Measurements from ENCODE around the gene PDE7B. TPM values are rescaled to one million over a fixed set of nuclear protein-coding genes. Genes with fewer than 3 reads are reported as not detected.

Gene PDE7B
- total and polyA plus RNA-seq, 7 donors = 1.9 to 4.6 (median 2.7) TPM

- intact Hi-C loops (cut with DNase I) = no loop called here
- no peak for TF ChIP-seq CTCF (IDR thresholded peaks at IDR 0.05)
- 84 to 88% (median 86%) methylated on average over 4 of the region's 4 CpGs for WGBS, 3 donors
- Histone ChIP-seq H3K4me3 (no peak overlapping the region), H3K27ac (no peak overlapping the region), H3K4me1 (no peaks in the 10 kb centered on the region), H3K9me3 (no peaks in the 10 kb centered on the region), H3K36me3 (ENCODE audit: insufficient read depth in 1 of 2, low read depth in 1 of 2) (no peaks in the 10 kb centered on the region), H3K27me3 (ENCODE audit: insufficient read depth in 3 of 3, low read length in 2 of 3) (no peaks in the 10 kb centered on the region)
- ATAC-seq (no peak), DNase-seq (no peak)
These were observed 383.7 kb downstream of the PDE7B start for GRCh38 chr6:136235233-136235564.

GRCh38 chr6:136236466-136237293 lies 385.2 kb downstream of the PDE7B start:
- DNase-seq (no peak), ATAC-seq (no peak)
- H3K4me1 ChIP-seq = no peaks in the 10 kb centered on the region
- intact Hi-C loops (cut with DNase I) = no loop called here
- no peak overlapping the region for H3K4me3 ChIP-seq
- 83 to 85% (median 83%) methylated on average over 9 of the region's 9 CpGs for WGBS, 3 donors
- no peaks in the 10 kb centered on the region for H3K36me3 ChIP-seq (ENCODE audit: insufficient read depth in 1 of 2, low read depth in 1 of 2)
- TF ChIP-seq CTCF (IDR thresholded peaks at IDR 0.05) = no peak
- H3K27me3 ChIP-seq (ENCODE audit: insufficient read depth in 3 of 3, low read length in 2 of 3) = no peaks in the 10 kb centered on the region
- H3K27ac ChIP-seq = no peak overlapping the region
- no peaks in the 10 kb centered on the region for H3K9me3 ChIP-seq

- H3K4me3 ChIP-seq = no peak overlapping the region
- no peaks in the 10 kb centered on the region for H3K4me1 ChIP-seq
- H3K9me3 ChIP-seq = no peaks in the 10 kb centered on the region
- intact Hi-C loops (cut with DNase I) = no loop called here
- ATAC-seq (no peak), DNase-seq (no peak)
- H3K27ac ChIP-seq = no peak overlapping the region
- no peak for TF ChIP-seq CTCF (IDR thresholded peaks at IDR 0.05)
- 92 to 94% (median 93%) methylated on average over 5 of the region's 5 CpGs for WGBS, 3 donors
- no peaks in the 10 kb centered on the region for H3K27me3 ChIP-seq (ENCODE audit: insufficient read depth in 3 of 3, low read length in 2 of 3)
- H3K36me3 ChIP-seq (ENCODE audit: insufficient read depth in 1 of 2, low read depth in 1 of 2) = no peaks in the 10 kb centered on the region
These were observed 392.6 kb downstream of the PDE7B start for GRCh38 chr6:136244061-136244616.

Measured in psoas muscle (tissue), 8 donors.